Stomach (tissue), 9 donors: ENCODE results near the gene RIPOR3. TPM values are rescaled to one million over a fixed set of nuclear protein-coding genes. Genes with fewer than 3 reads are reported as not detected.
"Not testable (repeated sequence)": the region's sequence is repeated elsewhere in the genome, so short reads cannot be mapped to it uniquely, and the experiment has no call there.

Experiments
- DNase-seq, 2 donors: peaks; one replicate each; pipeline versions ENCODE4 v3.0.0 to v3.0.0-alpha.2; 2013 to 2019
- H3K27ac ChIP-seq, 5 donors: fragments of 200-600 bp in 4 of 5; sonication (generic) in 4 of 5; one replicate each; pipeline ENCODE4 v1.5.1; 2013 to 2019; ENCODE audit warnings: mild to moderate bottlenecking in 1 of 5, moderate library complexity in 1 of 5
- H3K27me3 ChIP-seq, 3 donors: fragments of 200-600 bp; sonication (generic); one replicate each; pipeline ENCODE4 v1.5.1; 2017 to 2019; ENCODE audit warnings: mixed run types in 1 of 3
- H3K36me3 ChIP-seq, 4 donors: fragments of 200-600 bp; sonication (generic); 1 replicate in 3 of 4; 2 replicates in 1 of 4; pipeline ENCODE4 v1.5.1; 2016 to 2019
- H3K4me1 ChIP-seq, 4 donors: fragments of 200-600 bp; sonication (generic); one replicate each; pipeline ENCODE4 v1.5.1; 2016 to 2019
- H3K4me3 ChIP-seq, 4 donors: fragments of 200-600 bp; sonication (generic) in 3 of 4; one replicate each; pipeline ENCODE4 v1.5.1; 2016 to 2019; ENCODE audit warnings: mild to moderate bottlenecking in 1 of 4
- H3K9me3 ChIP-seq, 4 donors: fragments of 200-600 bp; sonication (generic); one replicate each; pipeline ENCODE4 v1.5.1; 2016 to 2019
- EP300 ChIP-seq: sonication (generic); formaldehyde crosslinking; IDR thresholded peaks from one replicate; pipeline ENCODE4 v1.6.1; 2017; ENCODE audit warnings: antibody characterized with exemption
- POLR2A ChIP-seq, 4 donors: fragments of 450-650 bp; IDR thresholded peaks; one replicate each; pipeline ENCODE4 v1.6.1; 2016; ENCODE audit warnings: antibody characterized with exemption in 4 of 4, control low read depth in 2 of 4, mild to moderate bottlenecking in 1 of 4, moderate library complexity in 1 of 4
- POLR2AphosphoS5 ChIP-seq, 3 donors: sonication (generic); formaldehyde crosslinking; IDR thresholded peaks; one replicate each; pipeline ENCODE4 v1.6.1; 2016; ENCODE audit warnings: antibody characterized with exemption in 3 of 3
- WGBS, 5 donors: extraction: QIAGEN DNeasy Blood & Tissue Kit in 3 of 5; methylation state at CpG; one replicate each; pipeline versions ENCODE4 v1.1.5 to v1.1.7; 2013 to 2018; 5-methylcytosine and 5-hydroxymethylcytosine counted together
- intact Hi-C: fragments of 100-400 bp; cut with DNase I; formaldehyde crosslinking; loops from one replicate; pipeline ENCODE4 v1.15.1; 2023; ENCODE audit warnings: low total_unique reads
- polyA plus RNA-seq, 3 donors: library from polyadenylated mRNA; stranded (reverse); fragments of 200-250 nt; gene quantifications; one replicate each; pipeline ENCODE4 v1.2.3, GENCODE V29; 2013
- total RNA-seq, 5 donors: library from RNA; depleted of rRNA; stranded (reverse); fragments of >200 nt; gene quantifications; one replicate each; pipeline versions ENCODE4 v1.1.0 to v1.2.3, GENCODE V29; 2014 to 2016
- TF ChIP-seq, protein P1 (sequence below), 7 experiments: fragments of 450-650 bp in 4 of 7; fragments of 200-600 bp in 3 of 7; sonication (generic) in 3 of 7; IDR thresholded peaks; one replicate each; pipeline ENCODE4 v1.5.1; 2016 to 2019; ENCODE audit warnings: antibody characterized with exemption in 7 of 7, control low read depth in 2 of 7, mild to moderate bottlenecking in 1 of 7
- donor health status: healthy with polysubstance abuse.
- donor health status: Bipolar disorder and iron deficiency.
- donor health status: healthy.

The RIPOR3 gene
- total and polyA plus RNA-seq, 8 donors = 4.4 to 61.1 (median 8.2) TPM

DNA sequence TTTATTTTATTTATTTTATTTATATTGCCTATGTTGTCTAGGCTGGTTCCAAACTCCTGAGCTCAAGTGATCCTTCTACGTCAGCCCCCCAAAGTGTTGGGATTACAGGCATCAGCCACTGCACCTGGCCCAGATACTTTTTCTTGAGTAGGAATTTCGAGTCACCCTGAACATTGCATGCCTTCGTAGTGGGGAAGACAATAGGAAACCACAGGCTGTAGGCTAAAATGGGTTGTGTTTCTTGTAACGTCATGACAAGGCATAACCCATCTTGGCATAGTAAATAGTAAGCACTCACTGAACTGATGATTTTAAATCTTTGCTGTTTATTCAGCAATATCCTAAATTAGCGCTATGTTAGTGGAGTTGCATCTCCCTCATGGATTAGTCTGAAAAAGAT is 146.2 kb downstream of the RIPOR3 start:
- Histone ChIP-seq H3K9me3 (no peaks in the 10 kb centered on the region), H3K4me3 (no peak overlapping the region), H3K27ac (no peak overlapping the region), H3K27me3 (no peaks in the 10 kb centered on the region), H3K4me1 (peaks cover 40 to 98% (median 68%) of the 10 kb centered on the region in 4 donors), H3K36me3 (peaks cover 0 to 12% (median 6%) of the 10 kb centered on the region in 4 donors)
- no peak for DNase-seq
- intact Hi-C loops = no loop called here
- TF ChIP-seq EP300 (no peak), POLR2A (IDR thresholded peaks at IDR 0.05) (no peak), POLR2AphosphoS5 (IDR thresholded peaks at IDR 0.05) (no peak)
- TF ChIP-seq, protein P1, sequence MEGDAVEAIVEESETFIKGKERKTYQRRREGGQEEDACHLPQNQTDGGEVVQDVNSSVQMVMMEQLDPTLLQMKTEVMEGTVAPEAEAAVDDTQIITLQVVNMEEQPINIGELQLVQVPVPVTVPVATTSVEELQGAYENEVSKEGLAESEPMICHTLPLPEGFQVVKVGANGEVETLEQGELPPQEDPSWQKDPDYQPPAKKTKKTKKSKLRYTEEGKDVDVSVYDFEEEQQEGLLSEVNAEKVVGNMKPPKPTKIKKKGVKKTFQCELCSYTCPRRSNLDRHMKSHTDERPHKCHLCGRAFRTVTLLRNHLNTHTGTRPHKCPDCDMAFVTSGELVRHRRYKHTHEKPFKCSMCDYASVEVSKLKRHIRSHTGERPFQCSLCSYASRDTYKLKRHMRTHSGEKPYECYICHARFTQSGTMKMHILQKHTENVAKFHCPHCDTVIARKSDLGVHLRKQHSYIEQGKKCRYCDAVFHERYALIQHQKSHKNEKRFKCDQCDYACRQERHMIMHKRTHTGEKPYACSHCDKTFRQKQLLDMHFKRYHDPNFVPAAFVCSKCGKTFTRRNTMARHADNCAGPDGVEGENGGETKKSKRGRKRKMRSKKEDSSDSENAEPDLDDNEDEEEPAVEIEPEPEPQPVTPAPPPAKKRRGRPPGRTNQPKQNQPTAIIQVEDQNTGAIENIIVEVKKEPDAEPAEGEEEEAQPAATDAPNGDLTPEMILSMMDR (IDR thresholded peaks at IDR 0.05) = no peak
- 75 to 91% (median 87%) methylated on average over 5 of the region's 5 CpGs for WGBS, 5 donors

DNA sequence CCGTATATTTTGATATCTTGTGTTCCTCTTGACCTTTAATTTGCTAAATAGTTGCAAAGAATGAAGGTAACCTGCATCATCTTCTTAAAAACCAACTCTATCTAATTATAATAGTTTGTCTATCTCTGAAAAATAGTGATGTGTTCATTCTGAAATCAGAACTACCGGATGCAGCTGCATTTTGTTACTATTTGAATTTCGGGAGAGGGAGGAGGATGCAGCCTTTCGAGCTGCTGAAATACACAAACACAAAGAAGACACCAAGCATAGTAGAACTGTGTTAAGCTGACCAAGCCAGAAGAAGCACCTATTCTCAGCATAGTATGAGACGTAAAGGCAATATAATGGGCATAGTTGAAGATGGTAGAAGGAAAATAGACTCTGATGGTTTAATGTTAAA is 148.0 kb downstream of the RIPOR3 start:
- peaks cover 0 to 1% (median under 1%) of the 10 kb centered on the region in 4 donors for H3K36me3 ChIP-seq
- H3K27me3 ChIP-seq = no peaks in the 10 kb centered on the region
- 67 to 74% (median 71%) methylated on average over 5 of the region's 5 CpGs for WGBS, 5 donors
- H3K4me1 ChIP-seq = peaks cover 38 to 98% (median 64%) of the 10 kb centered on the region in 4 donors
- no peak overlapping the region for H3K4me3 ChIP-seq
- H3K27ac ChIP-seq = no peak overlapping the region
- DNase-seq = no peak
- no peak for TF ChIP-seq POLR2AphosphoS5 (IDR thresholded peaks at IDR 0.05)
- TF ChIP-seq, protein P1 (IDR thresholded peaks at IDR 0.05) = no peak
- TF ChIP-seq EP300 = no peak
- TF ChIP-seq POLR2A (IDR thresholded peaks at IDR 0.05) = no peak
- no peaks in the 10 kb centered on the region for H3K9me3 ChIP-seq
- intact Hi-C loops = no loop called here

DNA sequence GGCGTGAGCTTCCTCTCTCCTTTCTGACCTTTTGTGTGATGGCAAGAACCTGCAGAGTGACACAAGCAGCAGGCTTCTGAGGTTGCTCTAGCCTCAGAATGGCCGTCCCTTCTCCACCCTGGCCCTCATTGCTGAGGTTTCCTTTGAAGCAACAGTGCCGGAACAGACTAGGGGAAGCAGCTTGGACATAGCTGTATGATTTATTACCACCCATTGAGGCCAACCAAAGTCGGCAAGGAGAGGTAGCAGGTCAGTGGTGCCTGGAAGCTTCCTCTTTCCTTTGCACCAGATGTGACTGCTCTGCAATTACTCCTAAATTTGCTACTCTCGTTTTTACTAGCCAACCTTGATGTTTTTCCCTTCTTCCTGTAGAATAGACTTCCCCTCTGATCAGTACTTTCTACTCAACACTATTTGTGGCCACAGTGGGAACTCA is 149.7 kb downstream of the RIPOR3 start:
- Histone ChIP-seq H3K27me3 (no peaks in the 10 kb centered on the region), H3K27ac (peak overlapping the region in 4 of 5 donors; percentile 26 to 65 (median 60)), H3K9me3 (no peaks in the 10 kb centered on the region), H3K4me3 (no peak overlapping the region), H3K36me3 (no peaks in the 10 kb centered on the region), H3K4me1 (peaks cover 41 to 98% (median 65%) of the 10 kb centered on the region in 4 donors)
- TF ChIP-seq, protein P1 (IDR thresholded peaks at IDR 0.05) = no peak
- TF ChIP-seq POLR2A (IDR thresholded peaks at IDR 0.05) (no peak), EP300 (no peak), POLR2AphosphoS5 (IDR thresholded peaks at IDR 0.05) (no peak)
- 67 to 75% (median 70%) methylated on average over 5 of the region's 5 CpGs for WGBS, 5 donors
- intact Hi-C loops = no loop called here
- DNase-seq = no peak

DNA sequence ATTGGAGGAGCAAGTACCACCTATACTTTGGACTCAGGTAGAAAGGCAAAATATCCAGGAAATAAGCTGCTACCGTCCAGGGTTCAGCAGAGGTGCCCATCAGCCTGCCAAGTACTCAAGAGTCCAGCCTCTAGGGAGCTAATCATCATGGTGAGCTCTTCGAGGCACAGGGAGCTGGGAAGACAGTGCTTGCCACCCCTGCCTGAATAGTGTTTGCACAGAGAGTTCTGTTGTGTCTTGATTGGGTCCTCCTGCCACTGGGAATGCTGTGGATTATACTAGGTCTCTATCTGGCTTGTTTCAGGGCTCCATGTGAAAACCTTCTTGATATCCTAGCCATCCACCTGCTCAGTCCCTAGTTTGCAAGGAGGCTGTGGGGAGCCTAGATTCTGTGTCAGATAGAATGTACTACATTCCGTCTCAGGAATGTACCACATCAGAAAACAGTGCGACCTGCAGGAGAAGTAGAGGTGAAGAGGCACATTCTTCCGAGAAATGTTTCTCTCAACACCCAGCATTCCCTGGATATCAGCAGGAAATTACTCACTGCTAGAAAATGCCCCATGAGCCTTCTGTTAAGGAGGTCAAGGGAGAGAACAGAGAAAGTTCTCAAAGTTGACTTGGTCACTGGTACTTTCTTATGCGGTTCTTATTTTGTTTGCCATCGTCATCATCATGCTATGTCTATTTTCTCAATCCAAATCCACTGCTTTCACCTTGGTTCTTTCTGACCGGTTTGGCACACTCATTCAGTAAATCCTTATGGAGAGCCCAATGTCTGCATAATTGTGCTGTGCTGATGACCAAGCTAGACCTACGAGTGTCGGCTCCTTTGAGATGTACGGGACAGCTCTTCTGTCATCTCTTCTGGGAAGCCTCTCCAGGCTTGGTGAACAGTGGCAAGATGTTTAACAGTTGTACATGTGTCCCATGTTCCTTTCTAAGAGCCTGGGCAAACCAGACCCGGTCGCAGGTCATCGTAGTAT is 150.4 kb downstream of the RIPOR3 start:
- WGBS, 5 donors = 68 to 84% (median 73%) methylated on average over 14 of the region's 14 CpGs
- no peak for DNase-seq
- intact Hi-C loops = no loop called here
- Histone ChIP-seq H3K4me1 (peaks cover 35 to 100% (median 67%) of the 10 kb centered on the region in 4 donors), H3K9me3 (no peaks in the 10 kb centered on the region), H3K27me3 (no peaks in the 10 kb centered on the region), H3K36me3 (no peaks in the 10 kb centered on the region), H3K27ac (peak overlapping the region in 4 of 5 donors; percentile 26 to 65 (median 60)), H3K4me3 (no peak overlapping the region)
- TF ChIP-seq, protein P1 (IDR thresholded peaks at IDR 0.05) = no peak
- TF ChIP-seq POLR2A (IDR thresholded peaks at IDR 0.05) = no peak
- TF ChIP-seq POLR2AphosphoS5 (IDR thresholded peaks at IDR 0.05) = peak in 2 of 3 donors; percentile 32 to 33

DNA sequence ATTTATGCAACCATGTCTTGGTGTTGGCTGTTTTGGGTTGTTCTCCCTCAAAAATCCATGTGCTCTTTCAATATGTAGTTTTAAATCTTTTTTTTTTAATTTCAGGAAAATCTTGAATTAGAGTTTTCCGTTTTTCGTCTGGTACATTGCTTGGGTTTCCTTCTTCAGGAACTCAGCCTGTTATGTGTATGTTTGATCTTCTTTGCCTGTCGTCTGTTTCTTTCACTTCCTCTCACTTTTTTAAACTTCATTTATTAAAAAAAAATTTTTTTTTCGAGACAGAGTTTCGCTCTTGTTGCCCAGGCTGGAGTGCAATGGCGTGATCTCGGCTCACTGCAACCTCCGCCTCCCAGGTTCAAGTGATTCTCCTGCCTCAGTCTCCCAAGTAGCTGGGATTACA is 151.5 kb downstream of the RIPOR3 start:
- DNase-seq, intact Hi-C loops, H3K27me3 ChIP-seq, H3K4me3 ChIP-seq, H3K9me3 ChIP-seq, H3K36me3 ChIP-seq: not testable (repeated sequence)
- WGBS, 5 donors = 92 to 99% (median 94%) methylated on average over 8 of the region's 8 CpGs
- peaks cover 30 to 100% (median 71%) of the 10 kb centered on the region in 4 donors for H3K4me1 ChIP-seq
- peak overlapping the region in 2 of 5 donors; percentile 63 to 65 for H3K27ac ChIP-seq
